SHP77 (cell line): ENCODE data around the gene OSBPL9.
"Not testable (repeated sequence)": the region's sequence is repeated elsewhere in the genome, so short reads cannot be mapped to it uniquely, and the experiment has no call there.

Experiments
- DNase-seq, 2 experiments: peaks; one replicate each; lab custom pipeline; 2025; lab: John Stamatoyannopoulos, UW

Gene OSBPL9

DNA sequence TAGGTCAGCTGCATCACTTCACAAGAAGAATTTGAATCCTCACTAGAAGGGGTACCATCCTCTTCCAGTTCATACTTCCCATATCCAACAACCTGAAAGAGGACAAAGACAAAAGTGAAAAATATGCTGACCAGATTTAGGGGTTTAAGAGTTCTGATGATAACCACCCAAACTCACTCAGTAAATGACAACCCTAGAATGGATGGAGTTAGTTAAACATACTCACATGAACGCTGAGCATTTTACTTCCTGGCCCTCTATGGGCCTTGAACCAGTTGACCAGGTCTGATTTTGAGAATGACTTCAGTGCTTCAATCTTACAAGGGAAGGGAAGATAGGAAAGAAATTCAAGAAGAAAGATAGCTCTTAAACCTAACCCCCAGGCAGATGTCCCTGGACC lies 172.4 kb downstream of the OSBPL9 start:
- DNase-seq: no peak

DNA sequence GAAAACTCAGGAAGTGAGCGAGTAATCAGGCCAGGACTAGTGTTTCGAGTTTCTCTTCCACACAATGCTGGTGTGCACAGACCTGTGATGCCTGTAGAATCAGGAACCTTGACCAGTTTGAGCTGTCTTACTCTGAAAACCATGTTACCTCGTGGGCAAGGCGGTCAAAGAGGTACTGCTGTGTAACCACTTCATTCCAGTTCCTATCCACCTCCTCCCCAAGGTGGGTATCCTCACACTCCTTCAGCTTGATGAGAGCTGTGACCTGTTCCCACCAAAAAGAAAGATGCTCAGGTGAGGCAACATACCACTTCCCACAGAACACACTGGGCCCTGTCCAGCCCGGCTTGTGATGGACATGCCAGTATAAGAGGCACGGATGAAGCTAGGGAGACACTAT lies 173.5 kb downstream of the OSBPL9 start:
- no peak for DNase-seq

- no peak for DNase-seq
Measured at GRCh38 chr1:51791888-51792287, 175.0 kb downstream of the OSBPL9 start.

- no peak for DNase-seq
Measured at GRCh38 chr1:51792864-51793263, 176.0 kb downstream of the OSBPL9 start.

DNA sequence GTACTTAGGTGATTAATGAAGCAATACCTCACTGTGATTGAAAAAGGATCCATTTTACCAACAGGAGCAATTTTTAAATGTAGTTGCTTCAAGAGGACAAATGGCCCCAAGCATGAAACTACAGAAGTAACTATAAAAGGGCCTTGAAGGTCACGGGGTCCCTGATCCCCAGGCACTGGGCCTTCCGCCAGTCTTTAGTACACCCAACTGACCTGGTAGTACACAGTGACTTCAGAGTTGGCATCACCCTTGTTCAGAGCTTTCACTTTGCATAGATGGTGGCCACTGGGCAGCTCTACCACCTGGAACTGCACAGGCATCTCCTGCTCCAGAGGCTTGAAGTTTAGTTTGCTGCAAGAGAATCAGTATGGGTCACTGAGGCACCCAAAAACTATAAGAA lies 177.4 kb downstream of the OSBPL9 start:
- no peak for DNase-seq

DNA sequence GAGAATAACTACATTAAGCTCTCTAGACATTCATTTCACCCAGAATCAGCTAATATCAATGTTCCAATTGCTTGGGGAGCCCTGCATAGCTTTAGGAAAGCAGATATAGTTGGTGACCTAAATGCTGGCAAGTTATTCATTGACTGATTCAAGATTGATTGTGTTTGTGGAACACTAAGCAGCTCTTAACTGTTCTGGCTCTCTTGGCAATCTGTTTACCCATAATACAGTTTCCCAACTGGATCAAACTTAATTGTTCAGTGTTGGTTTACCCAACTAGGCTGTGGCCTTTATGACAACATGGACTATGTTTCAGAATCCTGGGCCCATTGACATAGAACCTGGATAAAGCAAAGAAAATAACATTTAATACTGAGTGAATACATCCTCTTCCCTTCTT lies 178.0 kb downstream of the OSBPL9 start:
- no peak for DNase-seq

DNA sequence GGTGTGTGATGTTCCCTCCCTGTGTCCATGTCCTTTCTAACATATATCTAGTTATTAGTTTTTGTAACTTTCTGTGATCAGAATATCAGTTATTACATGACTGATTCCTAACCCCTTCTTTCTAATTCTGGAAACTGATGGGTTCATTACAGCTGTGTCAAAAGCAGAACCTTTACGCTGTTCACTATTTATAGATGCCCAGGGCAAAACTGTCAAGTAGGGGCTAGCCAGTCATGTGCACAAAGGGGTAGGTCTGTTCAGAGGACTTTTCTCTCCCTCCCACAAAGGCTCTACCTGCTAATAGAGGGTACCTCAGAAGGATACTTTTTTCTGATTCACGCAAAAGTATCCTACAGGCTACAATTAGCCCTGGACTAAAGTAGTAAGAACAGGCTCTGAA lies 182.5 kb downstream of the OSBPL9 start:
- DNase-seq: no peak

- DNase-seq: no peak
Measured at GRCh38 chr1:51814513-51814912, 197.6 kb downstream of the OSBPL9 start.

DNA sequence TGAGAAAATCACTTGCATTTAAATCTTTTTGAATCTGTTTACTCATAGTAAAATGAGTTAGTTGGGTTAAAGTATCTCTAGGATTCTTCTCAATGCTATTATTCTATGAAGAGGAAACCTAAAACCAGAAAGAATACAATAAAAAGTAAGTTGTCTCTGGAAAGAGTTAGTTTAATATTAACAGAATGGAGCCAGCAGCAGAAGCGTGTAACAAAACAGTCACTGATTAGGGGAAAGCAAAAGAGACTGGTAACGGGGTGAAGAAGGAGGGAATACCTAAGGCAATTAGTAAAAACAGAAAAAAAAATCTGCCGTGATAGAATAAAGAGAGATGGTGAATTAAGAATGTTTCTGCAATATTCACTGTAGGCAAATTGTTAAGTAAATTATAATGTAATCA lies 201.6 kb downstream of the OSBPL9 start:
- no peak for DNase-seq

- DNase-seq: not testable (repeated sequence)
Measured at GRCh38 chr1:51819021-51819420, 202.1 kb downstream of the OSBPL9 start.

- no peak for DNase-seq
Measured at GRCh38 chr1:51819810-51820209, 202.9 kb downstream of the OSBPL9 start.

- DNase-seq: no peak
Measured at GRCh38 chr1:51829058-51829457, 212.2 kb downstream of the OSBPL9 start.

GRCh38 chr1:51833700-51834099 lies 216.8 kb downstream of the OSBPL9 start:
- DNase-seq: no peak

- no peak for DNase-seq
Measured at GRCh38 chr1:51837243-51837642, 220.4 kb downstream of the OSBPL9 start.
